A549 treated with ZK216348 at 1 μM for 4 hours (cell line): ENCODE results near the gene KIAA1586. TPM values are rescaled to one million over a fixed set of nuclear protein-coding genes. Genes with fewer than 3 reads are reported as not detected.

ENCODE experiments used
- total RNA-seq: library from RNA; stranded (reverse); fragments of 200-300 nt; extraction: Qiagen RNA extraction; gene quantifications from 5 replicates; pipeline ENCODE4 v1.2.3, GENCODE V29; 2022; ENCODE audit warnings: low read depth

Gene KIAA1586
- 2.9 to 5.1 TPM (median 4.3 TPM) in 5 replicates for total RNA-seq

GRCh38 chr6:57046332-57047256 is at the start of gene KIAA1586:
KIAA1586 (plus strand) TSS chr6:57046693; CDS start chr6:57046756, 63 bp downstream.

GRCh38 chr6:57089687-57090457 is 43.4 kb downstream of the KIAA1586 start, which contains the start of gene ZNF451:
ZNF451 (plus strand) TSS chr6:57090188; CDS start chr6:57090254, 66 bp downstream.

Other genes with a start within 250 kb of the KIAA1586 start
- gene BEND6, start 91.6 kb upstream of the KIAA1586 start, total RNA-seq = 0.63 to 1.8 TPM (median 1.3 TPM) in 5 replicates
- gene ZNF451, start 43.5 kb downstream of the KIAA1586 start, total RNA-seq = 6.7 to 11.0 TPM (median 7.4 TPM) in 5 replicates
- 6.7 to 9.5 TPM (median 7.6 TPM) in 5 replicates for gene BAG2, start 125.6 kb downstream of the KIAA1586 start, total RNA-seq
- gene RAB23, start 175.6 kb downstream of the KIAA1586 start, total RNA-seq = 4.4 to 9.9 TPM (median 8.0 TPM) in 5 replicates